Esophagus squamous epithelium (tissue), 4 donors: ENCODE measurements around the gene HPSE2.

ENCODE experiments used
- CTCF ChIP-seq, 6 experiments: fragments of 450-650 bp in 4 of 6; fragments of 200-600 bp in 2 of 6; sonication (generic) in 2 of 6; IDR thresholded peaks; one replicate each; pipeline ENCODE4 v1.5.1; 2016 to 2019; ENCODE audit warnings: antibody characterized with exemption in 6 of 6, mild to moderate bottlenecking in 4 of 6, moderate library complexity in 4 of 6
- POLR2A ChIP-seq, 4 donors: fragments of 450-650 bp; IDR thresholded peaks; one replicate each; pipeline ENCODE4 v1.6.1; 2017; ENCODE audit warnings: antibody characterized with exemption in 4 of 4, mild to moderate bottlenecking in 4 of 4, moderate library complexity in 3 of 4

GRCh38 chr10:98470850-98471249, 764.8 kb downstream of the HPSE2 start:
- TF ChIP-seq CTCF (IDR thresholded peaks at IDR 0.05): no peak
- no peak for TF ChIP-seq POLR2A (IDR thresholded peaks at IDR 0.05)
